Measurements from ENCODE around the gene CAMK2B.
"Not testable (repeated sequence)": the region's sequence is repeated elsewhere in the genome, so short reads cannot be mapped to it uniquely, and the experiment has no call there.

Gene CAMK2B

DNA sequence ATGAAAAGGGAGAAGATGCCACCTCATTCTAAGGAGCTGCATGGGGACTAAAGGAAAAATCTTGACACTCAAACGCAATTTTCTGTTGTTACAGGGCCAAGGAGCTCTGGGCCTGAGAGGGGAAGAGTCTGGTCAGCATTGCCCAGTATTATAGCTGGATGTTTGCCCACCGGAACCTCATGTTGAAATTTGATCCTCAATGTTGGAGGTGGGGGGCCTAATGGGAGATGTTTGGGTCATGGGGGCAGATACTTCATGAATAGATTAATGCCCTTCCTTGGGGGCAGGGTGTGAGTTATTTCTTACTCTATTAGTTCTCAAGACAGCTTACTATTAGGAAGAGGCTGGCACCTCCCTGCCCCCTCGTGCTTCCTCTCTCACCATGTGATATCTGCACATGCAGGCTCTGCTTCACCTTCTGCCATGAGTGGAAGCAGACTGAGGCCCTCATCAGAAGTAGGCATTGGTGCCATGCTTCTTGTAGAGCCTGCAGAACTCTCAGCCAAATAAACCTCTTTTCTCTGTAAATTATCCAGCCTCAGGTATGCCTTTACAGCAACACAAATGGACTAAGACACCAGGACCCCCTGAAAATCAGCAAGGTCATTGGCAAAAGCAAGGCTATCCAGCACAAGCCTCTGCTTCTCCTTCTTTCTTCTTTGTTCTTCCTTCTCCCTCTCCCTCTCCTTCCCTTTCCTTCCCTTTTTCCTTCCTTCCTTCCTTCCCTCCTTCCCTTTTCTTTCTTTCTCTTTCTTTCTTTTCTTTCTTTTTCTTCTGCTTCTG, 151.3 kb downstream of the CAMK2B start:
- DNase-seq (ENCODE audit: low read depth in 2 of 2, low spot score in 1 of 2), result no peak

- no peak for DNase-seq (ENCODE audit: low read depth in 2 of 2, low spot score in 1 of 2)
Measured at GRCh38 chr7:44172803-44173424, 152.5 kb downstream of the CAMK2B start.

DNA sequence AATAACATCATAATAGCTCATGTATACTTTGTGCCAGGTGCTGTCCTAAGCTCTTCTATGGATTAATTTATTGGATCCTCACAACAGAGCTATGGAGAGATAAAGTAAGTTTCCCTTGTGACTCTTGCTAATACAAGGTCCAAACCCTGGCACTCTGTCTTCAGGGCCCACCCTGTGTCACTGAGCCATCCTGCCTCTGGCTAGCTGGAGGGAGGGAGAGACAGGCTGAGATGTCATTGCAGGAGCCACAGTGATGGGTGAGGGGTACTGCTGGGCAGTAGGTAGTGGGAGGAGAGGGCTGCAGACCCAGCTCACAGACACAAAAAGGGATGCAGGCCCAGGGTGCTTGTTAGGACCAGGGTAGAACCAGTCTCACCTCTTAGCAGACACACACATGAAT, 153.0 kb downstream of the CAMK2B start:
- no peak for DNase-seq (ENCODE audit: low read depth in 2 of 2, low spot score in 1 of 2)

DNA sequence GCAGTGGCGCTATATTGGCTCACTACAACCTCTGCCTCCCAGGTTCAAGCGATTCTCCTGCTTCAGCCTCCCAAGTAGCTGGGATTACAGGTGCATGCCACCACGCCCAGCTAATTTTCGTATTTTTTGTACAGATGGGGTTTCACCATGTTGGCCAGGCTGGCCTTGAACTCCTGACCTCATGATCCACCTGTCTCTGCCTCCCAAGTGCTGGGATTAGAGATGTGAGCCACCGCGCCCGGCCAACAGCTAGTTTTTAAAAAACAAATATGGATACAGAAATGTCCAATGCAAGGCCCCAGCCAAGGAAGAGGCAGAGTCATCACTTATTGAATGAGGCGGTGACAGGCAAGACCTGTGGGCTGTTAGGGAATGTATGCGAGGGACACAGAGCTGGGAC, 153.5 kb downstream of the CAMK2B start:
- not testable (repeated sequence) for DNase-seq (ENCODE audit: low read depth in 2 of 2, low spot score in 1 of 2)

DNA sequence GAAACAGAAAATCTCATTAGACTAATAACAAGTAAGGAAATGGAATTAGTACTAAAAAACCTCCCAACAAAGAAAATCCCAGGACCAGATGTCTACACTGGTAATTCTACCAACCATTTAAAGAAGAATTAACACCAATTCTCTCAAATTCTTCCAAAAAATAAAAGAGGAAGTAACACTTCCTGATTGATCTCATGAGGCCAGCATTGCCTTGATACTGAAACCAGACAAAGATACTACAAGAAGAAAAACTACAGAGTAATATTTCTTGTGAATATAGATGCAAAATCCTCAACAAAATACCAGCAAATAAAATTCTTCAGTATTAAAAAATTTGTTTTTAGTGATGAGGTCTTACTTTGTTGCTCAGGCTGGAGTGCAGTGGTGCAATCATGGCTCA, 157.5 kb downstream of the CAMK2B start:
- DNase-seq (ENCODE audit: low read depth in 2 of 2, low spot score in 1 of 2), result no peak

Data from stimulated activated CD8-positive, alpha-beta memory T cell treated with anti-CD3 and anti-CD28 coated beads, Interleukin-4, amount 100 ng/mL, for 1 hour (primary cell).